DMS 273 (cell line): ENCODE measurements around the gene ADIG.
"Not testable (repeated sequence)": the region's sequence is repeated elsewhere in the genome, so short reads cannot be mapped to it uniquely, and the experiment has no call there.

ENCODE experiments used
- DNase-seq: peaks from one replicate; lab custom pipeline; 2025; ENCODE audit not compliant: unreplicated experiment; lab: John Stamatoyannopoulos, UW

ADIG gene

GRCh38 chr20:38569747-38570525 lies 11.1 kb upstream of the ADIG start:
- no peak for DNase-seq

- peak; percentile 8 for DNase-seq
Observed at GRCh38 chr20:38573413-38573812, 7.6 kb upstream of the ADIG start.

- DNase-seq: no peak
Observed at GRCh38 chr20:38579219-38579910, 1.6 kb upstream of the ADIG start.

GRCh38 chr20:38579921-38580320 lies 1.1 kb upstream of the ADIG start:
- no peak for DNase-seq

- DNase-seq: no peak
Observed at GRCh38 chr20:38581830-38582358, 897 bp downstream of the ADIG start.

- DNase-seq: no peak
Observed at GRCh38 chr20:38583306-38583705, 2.3 kb downstream of the ADIG start.

- no peak for DNase-seq
Observed at GRCh38 chr20:38584099-38584763, 3.2 kb downstream of the ADIG start.

GRCh38 chr20:38585404-38586180 lies 4.6 kb downstream of the ADIG start:
- no peak for DNase-seq

- no peak for DNase-seq
Observed at GRCh38 chr20:38586181-38586525, 5.2 kb downstream of the ADIG start.

- DNase-seq: no peak
Observed at GRCh38 chr20:38588303-38588702, 7.3 kb downstream of the ADIG start.

GRCh38 chr20:38589351-38589750 lies 8.4 kb downstream of the ADIG start:
- no peak for DNase-seq

- no peak for DNase-seq
Observed at GRCh38 chr20:38589967-38590675, 9.1 kb downstream of the ADIG start.

- DNase-seq: no peak
Observed at GRCh38 chr20:38590676-38591473, 9.9 kb downstream of the ADIG start.

- no peak for DNase-seq
Observed at GRCh38 chr20:38591474-38592410, 10.7 kb downstream of the ADIG start.

- DNase-seq: not testable (repeated sequence)
Observed at GRCh38 chr20:38592411-38592790, 11.4 kb downstream of the ADIG start.

- DNase-seq: not testable (repeated sequence)
Observed at GRCh38 chr20:38594281-38594680, 13.3 kb downstream of the ADIG start.

GRCh38 chr20:38595886-38596285 lies 14.9 kb downstream of the ADIG start:
- DNase-seq: not testable (repeated sequence)

GRCh38 chr20:38599410-38599882 lies 18.4 kb downstream of the ADIG start:
- no peak for DNase-seq
